ENCODE data around the gene PHACTR3.

DNA sequence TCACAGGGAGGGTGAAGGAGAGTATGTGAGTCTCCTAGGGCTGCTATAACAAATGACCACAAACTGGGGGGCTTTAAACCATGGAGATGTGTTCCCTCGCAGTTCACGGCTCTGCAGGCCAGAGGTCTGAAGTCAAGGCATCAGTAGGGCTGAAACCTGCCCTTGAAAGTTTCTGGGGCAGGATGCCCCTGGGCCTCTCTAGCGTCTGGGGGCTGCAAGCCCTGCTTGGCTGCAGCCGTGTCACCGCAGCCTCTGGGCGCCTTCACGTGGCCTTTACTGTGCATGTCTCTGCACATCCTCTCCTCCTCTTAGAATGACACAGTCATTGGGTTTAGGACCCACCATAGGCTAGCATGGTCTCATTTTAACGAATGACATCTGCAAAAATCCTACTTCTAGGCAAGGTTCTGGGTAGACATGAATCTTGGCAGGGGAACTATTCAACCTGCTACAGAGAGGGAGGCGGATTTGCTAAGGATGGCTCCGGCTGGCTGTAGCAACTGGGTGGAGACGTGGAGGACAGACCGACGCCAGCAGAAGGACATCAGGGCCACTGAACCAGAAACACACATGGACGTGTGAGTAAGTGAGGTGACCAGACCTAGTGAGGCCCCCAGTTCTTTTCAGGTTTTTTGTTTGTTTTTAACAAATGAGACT is 58.6 kb downstream of the PHACTR3 start:
- TF ChIP-seq CTCF (IDR thresholded peaks at IDR 0.05) (no peak), ZFX (IDR thresholded peaks at IDR 0.05; ENCODE audit: borderline replicate concordance) (no peak)
